Astrocyte of the spinal cord (primary cell): ENCODE measurements around the gene ENAH.
A peak's percentile ranks its signal among the peaks of the same experiment; 100 is the strongest.

Source experiments
- DNase-seq: peaks from one replicate; pipeline ENCODE4 v3.0.0; 2011; ENCODE audit warnings: low read depth, low spot score
- H3K4me3 ChIP-seq: 2 replicates; pipeline ENCODE4 v1.5.1; 2011; ENCODE audit warnings: low read depth, mild to moderate bottlenecking, low read length, moderate library complexity
- in situ Hi-C: cut with HindIII; loops from 2 replicates; pipeline ENCODE4 v1.10.0; 2017; ENCODE audit warnings: low sequenced_read_pairs
- TF ChIP-seq, protein P1 (sequence below): IDR thresholded peaks from 2 replicates; pipeline ENCODE4 v1.5.1; 2012; ENCODE audit warnings: low read depth, mild to moderate bottlenecking, low read length, inconsistent platforms

ENAH gene

DNA sequence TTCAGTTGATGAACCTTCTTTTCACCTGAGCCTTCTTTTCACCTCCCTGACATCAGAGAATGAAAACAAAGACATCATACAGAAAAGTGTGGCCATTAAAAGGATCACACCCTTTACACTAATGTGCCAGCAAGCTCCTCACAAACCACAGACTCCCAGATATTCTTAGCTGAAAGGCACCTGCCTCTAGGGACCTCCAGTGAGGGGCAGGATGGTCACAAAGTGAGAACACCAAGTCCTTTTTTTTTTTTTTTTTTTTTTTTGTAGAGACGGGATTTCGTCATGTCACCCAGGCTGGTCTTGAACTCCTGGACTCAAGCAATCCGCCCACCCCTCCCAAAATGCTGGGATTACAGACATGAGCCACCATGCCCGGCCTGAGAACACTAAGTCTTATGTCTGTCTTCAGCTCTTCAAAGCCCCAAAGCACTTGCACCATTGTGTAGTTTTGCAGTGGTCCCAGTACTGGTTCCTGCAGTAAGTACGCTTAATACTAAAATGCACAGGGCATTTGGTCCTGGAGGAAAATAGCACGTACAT lies 166.9 kb downstream of the ENAH start:
- TF ChIP-seq, protein P1, sequence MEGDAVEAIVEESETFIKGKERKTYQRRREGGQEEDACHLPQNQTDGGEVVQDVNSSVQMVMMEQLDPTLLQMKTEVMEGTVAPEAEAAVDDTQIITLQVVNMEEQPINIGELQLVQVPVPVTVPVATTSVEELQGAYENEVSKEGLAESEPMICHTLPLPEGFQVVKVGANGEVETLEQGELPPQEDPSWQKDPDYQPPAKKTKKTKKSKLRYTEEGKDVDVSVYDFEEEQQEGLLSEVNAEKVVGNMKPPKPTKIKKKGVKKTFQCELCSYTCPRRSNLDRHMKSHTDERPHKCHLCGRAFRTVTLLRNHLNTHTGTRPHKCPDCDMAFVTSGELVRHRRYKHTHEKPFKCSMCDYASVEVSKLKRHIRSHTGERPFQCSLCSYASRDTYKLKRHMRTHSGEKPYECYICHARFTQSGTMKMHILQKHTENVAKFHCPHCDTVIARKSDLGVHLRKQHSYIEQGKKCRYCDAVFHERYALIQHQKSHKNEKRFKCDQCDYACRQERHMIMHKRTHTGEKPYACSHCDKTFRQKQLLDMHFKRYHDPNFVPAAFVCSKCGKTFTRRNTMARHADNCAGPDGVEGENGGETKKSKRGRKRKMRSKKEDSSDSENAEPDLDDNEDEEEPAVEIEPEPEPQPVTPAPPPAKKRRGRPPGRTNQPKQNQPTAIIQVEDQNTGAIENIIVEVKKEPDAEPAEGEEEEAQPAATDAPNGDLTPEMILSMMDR = no peak
- in situ Hi-C loops = no loop called here
- H3K4me3 ChIP-seq = no peak overlapping the region
- DNase-seq = no peak

- H3K4me3 ChIP-seq = no peak overlapping the region
- no peak for DNase-seq
- TF ChIP-seq, protein P1 = no peak
- in situ Hi-C loops = no loop called here
Measured at GRCh38 chr1:225485226-225485625, 167.7 kb downstream of the ENAH start.

DNA sequence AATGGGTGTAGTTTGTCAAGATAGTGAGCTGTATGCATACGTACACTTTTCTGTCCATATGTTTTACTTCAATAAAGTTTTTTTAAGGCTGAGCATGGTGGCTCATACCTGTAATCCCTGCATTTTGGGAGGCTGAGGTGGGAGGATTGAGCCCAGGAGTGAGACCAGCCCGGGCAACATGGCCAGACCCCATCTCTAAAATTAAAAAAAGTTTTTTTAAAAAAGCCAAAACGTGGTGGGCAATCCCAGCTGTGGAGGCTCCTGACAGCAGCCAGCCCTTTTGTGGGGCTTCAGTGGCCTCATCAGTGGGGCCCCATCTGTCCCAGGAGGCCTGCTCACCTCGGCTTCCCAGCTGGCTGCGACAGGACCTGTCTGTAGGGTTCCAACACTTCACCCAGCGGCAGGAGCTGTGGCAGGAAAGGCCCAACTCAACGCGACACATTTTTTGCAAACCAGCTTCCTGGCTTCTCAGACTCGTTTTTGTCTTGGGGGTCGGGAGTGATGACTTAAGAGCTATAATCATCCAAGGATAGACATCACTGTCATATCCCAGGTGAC lies 168.2 kb downstream of the ENAH start:
- in situ Hi-C loops = no loop called here
- no peak overlapping the region for H3K4me3 ChIP-seq
- TF ChIP-seq, protein P1 = no peak
- DNase-seq = no peak

DNA sequence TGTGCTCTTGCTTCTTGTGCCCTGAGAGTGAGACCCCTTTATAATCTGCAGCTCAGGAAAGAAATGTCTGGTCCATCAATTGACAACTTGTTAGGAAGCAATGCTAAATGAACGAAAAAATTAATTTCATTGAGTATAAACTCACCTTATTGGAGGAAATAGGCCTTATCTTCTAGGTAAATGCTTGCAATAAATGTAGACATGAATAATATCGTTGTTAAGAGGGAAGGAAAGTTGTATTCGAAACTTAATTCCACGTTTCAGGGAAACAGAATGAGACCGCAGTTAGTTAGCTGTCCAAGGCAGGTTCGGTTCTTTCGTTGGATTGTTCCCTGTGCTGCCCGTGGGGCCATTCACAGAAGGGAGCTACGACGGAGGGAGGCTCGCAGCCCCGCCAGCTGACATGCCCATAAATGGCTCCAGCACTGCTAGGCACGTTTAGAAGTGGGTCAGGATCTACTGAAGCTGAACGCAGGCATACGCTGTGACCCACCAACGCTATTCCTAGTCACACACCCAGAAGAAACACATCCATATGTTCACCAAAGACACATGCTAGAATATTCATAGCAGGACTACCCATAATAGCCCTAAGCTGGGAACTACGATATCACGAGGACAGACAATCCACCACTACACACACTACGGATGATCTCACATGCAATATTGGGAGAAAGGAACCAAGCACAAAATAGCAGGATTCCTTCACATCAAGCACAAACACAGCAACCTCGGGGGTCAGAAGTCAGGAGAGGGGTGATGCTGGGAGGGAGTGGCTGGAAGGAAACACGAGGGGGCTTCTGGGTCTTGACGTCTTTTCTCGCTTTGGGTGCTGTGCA lies 168.9 kb downstream of the ENAH start:
- DNase-seq = no peak
- H3K4me3 ChIP-seq = no peak overlapping the region
- TF ChIP-seq, protein P1 = no peak
- in situ Hi-C loops = no loop called here

- TF ChIP-seq, protein P1 = no peak
- DNase-seq = peak; percentile 53
- in situ Hi-C loops = no loop called here
- no peak overlapping the region for H3K4me3 ChIP-seq
Measured at GRCh38 chr1:225482421-225482950, 170.4 kb downstream of the ENAH start.

GRCh38 chr1:225481738-225482137 lies 171.2 kb downstream of the ENAH start:
- in situ Hi-C loops = no loop called here
- DNase-seq = no peak
- no peak overlapping the region for H3K4me3 ChIP-seq
- TF ChIP-seq, protein P1 = no peak
